Lung (tissue), 12 donors: ENCODE data around the gene PLEKHA3. TPM values are rescaled to one million over a fixed set of nuclear protein-coding genes. Genes with fewer than 3 reads are reported as not detected.
"Not testable (repeated sequence)": the region's sequence is repeated elsewhere in the genome, so short reads cannot be mapped to it uniquely, and the experiment has no call there.

Experiments used
- ATAC-seq: fragments of 200-7000 bp; cut with Tn5 transposase; one replicate; pipeline ENCODE4 v1.9.1; 2020; ENCODE audit warnings: moderate number of reproducible peaks; ENCODE audit not compliant: insufficient read depth, low FRiP score
- DNase-seq, 3 donors: peaks; one replicate each; pipeline ENCODE4 v3.0.0-alpha.2; 2013 to 2017
- H3K27ac ChIP-seq, 2 donors: one replicate each; pipeline ENCODE4 v1.5.1; 2013; ENCODE audit warnings: mild to moderate bottlenecking in 2 of 2, moderate library complexity in 2 of 2, control low read depth in 1 of 2, inconsistent platforms in 1 of 2, low read depth in 1 of 2, low read length in 1 of 2
- H3K27me3 ChIP-seq, 3 donors: one replicate each; pipeline ENCODE4 v1.5.1; 2013; ENCODE audit warnings: low read length in 2 of 3; ENCODE audit not compliant: control insufficient read depth in 3 of 3, insufficient read depth in 3 of 3
- H3K36me3 ChIP-seq, 4 donors: one replicate each; pipeline ENCODE4 v1.5.1; 2013; ENCODE audit warnings: low read length in 4 of 4, mild to moderate bottlenecking in 1 of 4, moderate library complexity in 1 of 4; ENCODE audit not compliant: control insufficient read depth in 4 of 4, insufficient read depth in 4 of 4
- H3K4me1 ChIP-seq, 5 donors: one replicate each; pipeline ENCODE4 v1.5.1; 2013; ENCODE audit warnings: low read length in 5 of 5, mild to moderate bottlenecking in 2 of 5, moderate library complexity in 1 of 5; ENCODE audit not compliant: control insufficient read depth in 5 of 5, insufficient read depth in 5 of 5
- H3K4me3 ChIP-seq: one replicate; pipeline ENCODE4 v1.5.1; 2013; ENCODE audit warnings: mild to moderate bottlenecking, control low read depth, moderate library complexity
- H3K9ac ChIP-seq, 2 donors: one replicate each; pipeline ENCODE4 v1.5.1; 2013; ENCODE audit warnings: low read length in 2 of 2, control low read depth in 1 of 2; ENCODE audit not compliant: insufficient read depth in 1 of 2
- H3K9me3 ChIP-seq, 4 donors: one replicate each; pipeline ENCODE4 v1.5.1; 2013; ENCODE audit warnings: low read length in 3 of 4, mild to moderate bottlenecking in 1 of 4, moderate library complexity in 1 of 4; ENCODE audit not compliant: control insufficient read depth in 4 of 4, insufficient read depth in 3 of 4
- WGBS, 2 donors: extraction: QIAGEN DNeasy Blood & Tissue Kit; methylation state at CpG; one replicate each; pipeline ENCODE4 v1.1.7; 2013; 5-methylcytosine and 5-hydroxymethylcytosine counted together
- polyA plus RNA-seq, 2 donors: library from polyadenylated mRNA; stranded (reverse); fragments of 200-250 nt; gene quantifications; one replicate each; pipeline ENCODE4 v1.2.1, GENCODE V29; 2013
- total RNA-seq, 2 donors: library from RNA; depleted of rRNA in 1 of 2; stranded (reverse); fragments of >200 nt in 1 of 2; gene quantifications; one replicate each; pipeline ENCODE4 v1.2.1, GENCODE V29; 2014 to 2021
- TF ChIP-seq, protein P1 (sequence below): IDR thresholded peaks from 2 replicates; pipeline ENCODE4 v1.5.1; 2012; ENCODE audit warnings: mild to moderate bottlenecking; ENCODE audit errors: control extremely low read depth, extremely low read depth
- donor health status: control.
- donor health status: control.
- donor health status: Bipolar disorder and iron deficiency.
- donor health status: healthy.
- donor health status: DM: yes; HTN: yes; CAD: no.

Gene PLEKHA3
- total and polyA plus RNA-seq, 4 donors: 2.8 to 23.7 (median 12.3) TPM

DNA sequence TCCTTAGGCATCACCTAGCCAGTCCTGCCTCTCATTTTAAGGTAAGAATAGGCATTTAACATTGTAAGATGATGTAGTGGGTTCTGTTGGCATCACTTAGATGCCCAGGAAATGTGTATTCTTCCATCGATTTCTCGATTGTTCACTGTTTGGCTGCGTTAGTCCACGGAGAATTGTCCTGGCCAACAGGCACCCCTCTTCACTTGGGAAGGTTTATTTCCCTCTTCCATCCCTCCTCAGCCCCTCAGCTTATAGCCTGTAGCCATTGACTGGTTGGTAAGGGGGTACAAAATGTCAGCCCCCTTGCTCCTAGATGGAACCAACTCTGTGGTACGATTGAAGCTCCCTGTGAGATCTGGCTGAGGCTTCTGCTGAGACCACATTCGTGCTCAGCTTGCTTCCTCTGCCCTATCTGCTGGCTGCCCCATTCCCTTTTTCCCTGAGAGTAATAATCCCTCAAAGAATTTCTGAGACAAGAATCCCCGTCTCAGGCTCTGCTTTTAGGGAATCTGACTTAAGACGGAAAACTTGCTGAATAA lies 43.4 kb downstream of the PLEKHA3 start:
- Histone ChIP-seq H3K9ac (peak overlapping the region; percentile 83 to 95), H3K4me3 (peak overlapping the region; percentile 50), H3K36me3 (peaks cover 0 to 20% (median under 1%) of the 10 kb centered on the region in 4 donors), H3K9me3 (no peaks in the 10 kb centered on the region), H3K27me3 (no peaks in the 10 kb centered on the region), H3K27ac (peak overlapping the region in 1 of 2 donors; percentile 83), H3K4me1 (peaks cover 0 to 6% (median 0%) of the 10 kb centered on the region in 5 donors)
- ATAC-seq (no peak), DNase-seq (no peak)
- TF ChIP-seq, protein P1, sequence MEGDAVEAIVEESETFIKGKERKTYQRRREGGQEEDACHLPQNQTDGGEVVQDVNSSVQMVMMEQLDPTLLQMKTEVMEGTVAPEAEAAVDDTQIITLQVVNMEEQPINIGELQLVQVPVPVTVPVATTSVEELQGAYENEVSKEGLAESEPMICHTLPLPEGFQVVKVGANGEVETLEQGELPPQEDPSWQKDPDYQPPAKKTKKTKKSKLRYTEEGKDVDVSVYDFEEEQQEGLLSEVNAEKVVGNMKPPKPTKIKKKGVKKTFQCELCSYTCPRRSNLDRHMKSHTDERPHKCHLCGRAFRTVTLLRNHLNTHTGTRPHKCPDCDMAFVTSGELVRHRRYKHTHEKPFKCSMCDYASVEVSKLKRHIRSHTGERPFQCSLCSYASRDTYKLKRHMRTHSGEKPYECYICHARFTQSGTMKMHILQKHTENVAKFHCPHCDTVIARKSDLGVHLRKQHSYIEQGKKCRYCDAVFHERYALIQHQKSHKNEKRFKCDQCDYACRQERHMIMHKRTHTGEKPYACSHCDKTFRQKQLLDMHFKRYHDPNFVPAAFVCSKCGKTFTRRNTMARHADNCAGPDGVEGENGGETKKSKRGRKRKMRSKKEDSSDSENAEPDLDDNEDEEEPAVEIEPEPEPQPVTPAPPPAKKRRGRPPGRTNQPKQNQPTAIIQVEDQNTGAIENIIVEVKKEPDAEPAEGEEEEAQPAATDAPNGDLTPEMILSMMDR: no peak
- 30 to 31% methylated on average over 8 of the region's 8 CpGs for WGBS, 2 donors

DNA sequence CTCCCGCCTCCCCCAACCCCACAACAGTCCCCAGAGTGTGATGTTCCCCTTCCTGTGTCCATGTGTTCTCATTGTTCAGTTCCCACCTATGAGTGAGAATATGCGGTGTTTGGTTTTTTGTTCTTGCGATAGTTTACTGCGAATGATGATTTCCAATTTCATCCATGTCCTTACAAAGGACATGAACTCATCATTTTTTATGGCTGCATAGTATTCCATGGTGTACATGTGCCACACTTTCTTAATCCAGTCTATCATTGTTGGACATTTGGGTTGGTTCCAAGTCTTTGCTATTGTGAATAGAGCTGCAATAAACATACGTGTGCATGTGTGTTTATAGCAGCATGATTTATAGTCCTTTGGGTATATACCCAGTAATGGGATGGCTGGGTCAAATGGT lies 44.8 kb downstream of the PLEKHA3 start:
- H3K27ac ChIP-seq, H3K9ac ChIP-seq, DNase-seq, H3K4me3 ChIP-seq, ATAC-seq, H3K9me3 ChIP-seq, H3K4me1 ChIP-seq, H3K27me3 ChIP-seq: not testable (repeated sequence)
- WGBS, 2 donors: 72 to 85% methylated on average over 4 of the region's 5 CpGs
- peaks cover 0 to 20% (median 0%) of the 10 kb centered on the region in 4 donors for H3K36me3 ChIP-seq

DNA sequence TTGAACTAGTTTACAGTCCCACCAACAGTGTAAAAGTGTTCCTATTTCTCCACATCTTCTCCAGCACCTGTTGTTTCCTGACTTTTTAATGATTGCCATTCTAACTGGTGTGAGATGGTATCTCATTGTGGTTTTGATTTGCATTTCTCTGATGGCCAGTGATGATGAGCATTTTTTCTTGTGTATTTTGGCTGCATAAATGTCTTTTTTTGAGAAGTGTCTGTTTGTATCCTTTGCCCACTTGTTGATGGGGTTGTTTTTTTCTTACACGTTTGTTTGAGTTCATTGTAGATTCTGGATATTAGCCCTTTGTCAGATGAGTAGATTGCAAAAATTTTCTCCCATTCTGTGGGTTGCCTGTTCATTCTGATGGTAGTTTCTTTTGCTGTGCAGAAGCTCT lies 45.2 kb downstream of the PLEKHA3 start:
- not testable (repeated sequence) for H3K9me3 ChIP-seq, ATAC-seq, H3K9ac ChIP-seq, DNase-seq, H3K27me3 ChIP-seq, H3K27ac ChIP-seq, H3K4me3 ChIP-seq, H3K4me1 ChIP-seq
- peaks cover 0 to 24% (median 0%) of the 10 kb centered on the region in 4 donors for H3K36me3 ChIP-seq
- WGBS, 2 donors: 63 to 75% methylated on average over 1 of the region's 1 CpG

DNA sequence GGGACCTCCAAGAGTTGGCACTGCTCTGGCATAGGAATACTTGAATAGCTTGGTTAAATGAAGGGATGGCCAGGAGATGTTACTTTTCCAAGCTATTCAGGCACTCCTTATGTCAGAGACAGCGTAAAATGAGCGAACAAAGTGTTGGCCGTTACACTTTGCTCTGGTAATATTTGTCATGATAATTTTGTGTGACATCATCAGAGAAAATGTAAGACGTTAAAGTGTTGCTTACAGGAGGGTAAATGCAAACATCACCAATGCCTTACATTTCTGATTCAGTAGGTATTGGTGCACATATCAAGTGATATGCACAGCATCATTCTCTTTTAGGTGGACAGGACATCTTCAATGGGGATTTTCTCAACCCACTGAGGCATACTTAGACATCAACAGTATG lies 46.0 kb downstream of the PLEKHA3 start:
- Histone ChIP-seq H3K27ac (no peak overlapping the region), H3K9ac (no peak overlapping the region), H3K36me3 (peaks cover 0 to 32% (median 0%) of the 10 kb centered on the region in 4 donors), H3K4me1 (peaks cover 0 to 6% (median 0%) of the 10 kb centered on the region in 5 donors), H3K27me3 (no peaks in the 10 kb centered on the region), H3K9me3 (no peaks in the 10 kb centered on the region), H3K4me3 (no peak overlapping the region)
- ATAC-seq: no peak
- TF ChIP-seq, protein P1: no peak
- DNase-seq: no peak
- WGBS, 2 donors: 76 to 94% methylated on average over 4 of the region's 4 CpGs
